Activated T-cell treated with anti-CD3 and anti-CD28 coated beads, Interleukin-2, amount 50 U/mL, for 24 hours (primary cell): Measurements from ENCODE around the gene PTGER4.

Source experiments
- DNase-seq: peaks from one replicate; pipeline ENCODE4 v3.0.0-alpha.2; 2020
- H3K27ac Mint-ChIP-seq: 2 replicates; pipeline ENCODE4 v1.8.0; 2020; ENCODE audit warnings: mild to moderate bottlenecking, mixed read lengths
- H3K27me3 Mint-ChIP-seq: 2 replicates; pipeline ENCODE4 v1.8.0; 2020; ENCODE audit warnings: mixed read lengths
- H3K36me3 Mint-ChIP-seq: 2 replicates; pipeline ENCODE4 v1.8.0; 2020; ENCODE audit warnings: low read depth, mixed read lengths
- H3K4me1 Mint-ChIP-seq: 2 replicates; pipeline ENCODE4 v1.8.0; 2020; ENCODE audit warnings: low read depth, mixed read lengths
- H3K4me3 Mint-ChIP-seq: 2 replicates; pipeline ENCODE4 v1.8.0; 2020; ENCODE audit warnings: mild to moderate bottlenecking, moderate library complexity, mixed read lengths
- H3K9me3 Mint-ChIP-seq: 2 replicates; pipeline ENCODE4 v1.8.0; 2020; ENCODE audit warnings: mixed read lengths

PTGER4 gene

GRCh38 chr5:40678460-40679147 lies 1.1 kb upstream of the PTGER4 start:
- Mint-ChIP-seq H3K36me3 (peaks cover 43% of the 10 kb centered on the region), H3K27ac (peak overlapping the region; percentile 98), H3K9me3 (no peaks in the 10 kb centered on the region), H3K4me3 (peak overlapping the region; percentile 89), H3K4me1 (peaks cover 55% of the 10 kb centered on the region), H3K27me3 (no peaks in the 10 kb centered on the region)
- no peak for DNase-seq

GRCh38 chr5:40679148-40679912 lies 385 bp upstream of the PTGER4 start:
- peaks cover 49% of the 10 kb centered on the region for H3K36me3 Mint-ChIP-seq
- H3K27me3 Mint-ChIP-seq, result no peaks in the 10 kb centered on the region
- H3K9me3 Mint-ChIP-seq, result no peaks in the 10 kb centered on the region
- H3K4me1 Mint-ChIP-seq, result peaks cover 50% of the 10 kb centered on the region
- peak; percentile 94 for DNase-seq
- H3K4me3 Mint-ChIP-seq, result peak overlapping the region; percentile 89
- peak overlapping the region; percentile 98 for H3K27ac Mint-ChIP-seq

GRCh38 chr5:40680741-40681362 lies 1.1 kb downstream of the PTGER4 start:
- DNase-seq, result no peak
- H3K36me3 Mint-ChIP-seq, result peaks cover 65% of the 10 kb centered on the region
- peak overlapping the region; percentile 89 for H3K4me3 Mint-ChIP-seq
- peak overlapping the region; percentile 98 for H3K27ac Mint-ChIP-seq
- H3K4me1 Mint-ChIP-seq, result peaks cover 43% of the 10 kb centered on the region
- no peaks in the 10 kb centered on the region for H3K9me3 Mint-ChIP-seq
- H3K27me3 Mint-ChIP-seq, result no peaks in the 10 kb centered on the region

- Mint-ChIP-seq H3K27me3 (no peaks in the 10 kb centered on the region), H3K4me1 (peaks cover 43% of the 10 kb centered on the region), H3K4me3 (peak overlapping the region; percentile 89), H3K27ac (peak overlapping the region; percentile 98), H3K36me3 (peaks cover 72% of the 10 kb centered on the region), H3K9me3 (no peaks in the 10 kb centered on the region)
- peak; percentile 78 for DNase-seq
Measured at GRCh38 chr5:40681363-40682153, 1.8 kb downstream of the PTGER4 start.

- H3K36me3 Mint-ChIP-seq, result peaks cover 80% of the 10 kb centered on the region
- H3K27me3 Mint-ChIP-seq, result no peaks in the 10 kb centered on the region
- DNase-seq, result no peak
- H3K4me3 Mint-ChIP-seq, result peak overlapping the region; percentile 89
- H3K27ac Mint-ChIP-seq, result peak overlapping the region; percentile 98
- peaks cover 42% of the 10 kb centered on the region for H3K4me1 Mint-ChIP-seq
- no peaks in the 10 kb centered on the region for H3K9me3 Mint-ChIP-seq
Measured at GRCh38 chr5:40682154-40683017, 2.7 kb downstream of the PTGER4 start.

- Mint-ChIP-seq H3K4me1 (peaks cover 43% of the 10 kb centered on the region), H3K27me3 (no peaks in the 10 kb centered on the region), H3K9me3 (no peaks in the 10 kb centered on the region), H3K27ac (peak overlapping the region; percentile 98), H3K4me3 (peak overlapping the region; percentile 89), H3K36me3 (peaks cover 89% of the 10 kb centered on the region)
- no peak for DNase-seq
Measured at GRCh38 chr5:40683305-40683704, 3.6 kb downstream of the PTGER4 start.

GRCh38 chr5:40685193-40685592 lies 5.5 kb downstream of the PTGER4 start:
- Mint-ChIP-seq H3K9me3 (no peaks in the 10 kb centered on the region), H3K4me3 (peak overlapping the region; percentile 89), H3K27me3 (no peaks in the 10 kb centered on the region), H3K36me3 (peaks cover 98% of the 10 kb centered on the region), H3K27ac (peak overlapping the region; percentile 96), H3K4me1 (peaks cover 53% of the 10 kb centered on the region)
- no peak for DNase-seq

- H3K9me3 Mint-ChIP-seq, result no peaks in the 10 kb centered on the region
- H3K27ac Mint-ChIP-seq, result peak overlapping the region; percentile 96
- DNase-seq, result no peak
- peak overlapping the region; percentile 89 for H3K4me3 Mint-ChIP-seq
- H3K27me3 Mint-ChIP-seq, result no peaks in the 10 kb centered on the region
- H3K4me1 Mint-ChIP-seq, result peaks cover 60% of the 10 kb centered on the region
- peaks cover 97% of the 10 kb centered on the region for H3K36me3 Mint-ChIP-seq
Measured at GRCh38 chr5:40685976-40686486, 6.3 kb downstream of the PTGER4 start.

GRCh38 chr5:40687321-40687720 lies 7.6 kb downstream of the PTGER4 start:
- Mint-ChIP-seq H3K27ac (peak overlapping the region; percentile 96), H3K4me1 (peaks cover 72% of the 10 kb centered on the region), H3K9me3 (no peaks in the 10 kb centered on the region), H3K4me3 (peak overlapping the region; percentile 89), H3K27me3 (no peaks in the 10 kb centered on the region), H3K36me3 (peaks cover 97% of the 10 kb centered on the region)
- peak; percentile 42 for DNase-seq

- peak overlapping the region; percentile 89 for H3K4me3 Mint-ChIP-seq
- peaks cover 94% of the 10 kb centered on the region for H3K36me3 Mint-ChIP-seq
- DNase-seq, result peak; percentile 84
- H3K9me3 Mint-ChIP-seq, result no peaks in the 10 kb centered on the region
- H3K27me3 Mint-ChIP-seq, result no peaks in the 10 kb centered on the region
- H3K4me1 Mint-ChIP-seq, result peaks cover 77% of the 10 kb centered on the region
- peak overlapping the region; percentile 96 for H3K27ac Mint-ChIP-seq
Measured at GRCh38 chr5:40688127-40688761, 8.5 kb downstream of the PTGER4 start.

- no peak for DNase-seq
- peak overlapping the region; percentile 89 for H3K4me3 Mint-ChIP-seq
- H3K27ac Mint-ChIP-seq, result peak overlapping the region; percentile 96
- H3K4me1 Mint-ChIP-seq, result peaks cover 75% of the 10 kb centered on the region
- peaks cover 92% of the 10 kb centered on the region for H3K36me3 Mint-ChIP-seq
- H3K9me3 Mint-ChIP-seq, result no peaks in the 10 kb centered on the region
- no peaks in the 10 kb centered on the region for H3K27me3 Mint-ChIP-seq
Measured at GRCh38 chr5:40688996-40689395, 9.3 kb downstream of the PTGER4 start.

- H3K4me3 Mint-ChIP-seq, result peak overlapping the region; percentile 89
- H3K36me3 Mint-ChIP-seq, result peaks cover 92% of the 10 kb centered on the region
- H3K4me1 Mint-ChIP-seq, result peaks cover 75% of the 10 kb centered on the region
- no peak for DNase-seq
- no peaks in the 10 kb centered on the region for H3K9me3 Mint-ChIP-seq
- peak overlapping the region; percentile 96 for H3K27ac Mint-ChIP-seq
- no peaks in the 10 kb centered on the region for H3K27me3 Mint-ChIP-seq
Measured at GRCh38 chr5:40689438-40689837, 9.7 kb downstream of the PTGER4 start.

GRCh38 chr5:40690267-40690666 lies 10.6 kb downstream of the PTGER4 start:
- Mint-ChIP-seq H3K27me3 (no peaks in the 10 kb centered on the region), H3K9me3 (no peaks in the 10 kb centered on the region), H3K27ac (peak overlapping the region; percentile 88), H3K4me1 (peaks cover 72% of the 10 kb centered on the region), H3K36me3 (peaks cover 92% of the 10 kb centered on the region), H3K4me3 (peak overlapping the region; percentile 89)
- no peak for DNase-seq
